HG03039 (cell line): ENCODE results near the gene ESPL1.
A peak's percentile ranks its signal among the peaks of the same experiment; 100 is the strongest.

Experiments
- ATAC-seq: cut with Tn5 transposase; IDR thresholded peaks from one replicate; pipeline ENCODE4 v1.9.1; 2021; ENCODE audit warnings: mild to moderate bottlenecking, moderate library complexity; ENCODE audit not compliant: unreplicated experiment

The ESPL1 gene

GRCh38 chr12:53267999-53268629 lies at the start of gene ESPL1:
ESPL1 (plus strand) TSS chr12:53268299; CDS start chr12:53268767, 468 bp downstream.
- ATAC-seq: peak; percentile 76

GRCh38 chr12:53218551-53219291 lies 49.4 kb upstream of the ESPL1 start:
- ATAC-seq: no peak

GRCh38 chr12:53219292-53219955 lies 48.7 kb upstream of the ESPL1 start:
- no peak for ATAC-seq

GRCh38 chr12:53219956-53220693 lies 48.0 kb upstream of the ESPL1 start:
- ATAC-seq: peak; percentile 27

GRCh38 chr12:53220694-53221202 lies 47.4 kb upstream of the ESPL1 start:
- peak; percentile 47 for ATAC-seq

GRCh38 chr12:53221203-53222080 lies 46.7 kb upstream of the ESPL1 start:
- peak; percentile 20 for ATAC-seq

- ATAC-seq: no peak
Observed at GRCh38 chr12:53222170-53222721, 45.9 kb upstream of the ESPL1 start.

- no peak for ATAC-seq
Observed at GRCh38 chr12:53222806-53223261, 45.3 kb upstream of the ESPL1 start.

- no peak for ATAC-seq
Observed at GRCh38 chr12:53223389-53224060, 44.6 kb upstream of the ESPL1 start.

- ATAC-seq: no peak
Observed at GRCh38 chr12:53224061-53224896, 43.8 kb upstream of the ESPL1 start.

- ATAC-seq: no peak
Observed at GRCh38 chr12:53224897-53225634, 43.0 kb upstream of the ESPL1 start.

- no peak for ATAC-seq
Observed at GRCh38 chr12:53225635-53226424, 42.3 kb upstream of the ESPL1 start.

- ATAC-seq: no peak
Observed at GRCh38 chr12:53226815-53227214, 41.3 kb upstream of the ESPL1 start.

GRCh38 chr12:53227341-53227740 lies 40.8 kb upstream of the ESPL1 start:
- ATAC-seq: no peak

- ATAC-seq: no peak
Observed at GRCh38 chr12:53227836-53228235, 40.3 kb upstream of the ESPL1 start.

- ATAC-seq: no peak
Observed at GRCh38 chr12:53229454-53229853, 38.6 kb upstream of the ESPL1 start.
